ENCODE results near the gene CEACAM16.
A peak's percentile ranks its signal among the peaks of the same experiment; 100 is the strongest.

CEACAM16 gene

DNA sequence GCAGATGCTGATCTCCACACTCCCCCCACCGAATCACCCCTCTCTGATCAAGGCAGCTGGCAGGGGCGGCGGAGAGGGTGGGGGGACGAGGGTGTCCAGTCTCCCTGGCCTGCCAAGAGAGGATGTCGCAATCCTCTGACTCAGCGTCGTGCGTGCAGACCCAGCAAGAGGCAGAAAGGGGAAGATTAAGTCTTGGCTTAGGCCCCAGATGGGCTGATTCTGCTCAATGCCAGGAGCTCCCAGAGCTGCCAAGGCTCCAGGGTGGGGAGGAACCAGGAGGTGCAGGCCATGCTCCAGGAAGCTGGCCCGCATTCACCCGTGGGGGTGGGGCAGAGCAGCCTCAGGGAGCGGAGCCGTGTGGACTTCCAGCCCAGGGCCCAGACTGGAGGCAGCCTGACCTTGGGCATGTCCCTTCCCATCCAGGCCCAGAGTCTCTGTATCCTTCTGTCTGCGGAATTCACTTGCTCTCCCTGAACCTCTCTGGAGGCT, 42.9 kb downstream of the CEACAM16 start:
- TF ChIP-seq TAF1 (IDR thresholded peaks at IDR 0.05; ENCODE audit: borderline replicate concordance, insufficient read depth, low read length) (no peak), POLR2AphosphoS5 (IDR thresholded peaks at IDR 0.05; ENCODE audit: low read depth, low read length) (peak; percentile 23; the same call in 1 of the 2 replicates), FOXP2 (optimal IDR thresholded peaks at IDR 0.05; ENCODE audit: borderline replicate concordance, extremely low read depth, extremely low read length, insufficient read depth) (peak; percentile 37)
- TF ChIP-seq, protein P1, sequence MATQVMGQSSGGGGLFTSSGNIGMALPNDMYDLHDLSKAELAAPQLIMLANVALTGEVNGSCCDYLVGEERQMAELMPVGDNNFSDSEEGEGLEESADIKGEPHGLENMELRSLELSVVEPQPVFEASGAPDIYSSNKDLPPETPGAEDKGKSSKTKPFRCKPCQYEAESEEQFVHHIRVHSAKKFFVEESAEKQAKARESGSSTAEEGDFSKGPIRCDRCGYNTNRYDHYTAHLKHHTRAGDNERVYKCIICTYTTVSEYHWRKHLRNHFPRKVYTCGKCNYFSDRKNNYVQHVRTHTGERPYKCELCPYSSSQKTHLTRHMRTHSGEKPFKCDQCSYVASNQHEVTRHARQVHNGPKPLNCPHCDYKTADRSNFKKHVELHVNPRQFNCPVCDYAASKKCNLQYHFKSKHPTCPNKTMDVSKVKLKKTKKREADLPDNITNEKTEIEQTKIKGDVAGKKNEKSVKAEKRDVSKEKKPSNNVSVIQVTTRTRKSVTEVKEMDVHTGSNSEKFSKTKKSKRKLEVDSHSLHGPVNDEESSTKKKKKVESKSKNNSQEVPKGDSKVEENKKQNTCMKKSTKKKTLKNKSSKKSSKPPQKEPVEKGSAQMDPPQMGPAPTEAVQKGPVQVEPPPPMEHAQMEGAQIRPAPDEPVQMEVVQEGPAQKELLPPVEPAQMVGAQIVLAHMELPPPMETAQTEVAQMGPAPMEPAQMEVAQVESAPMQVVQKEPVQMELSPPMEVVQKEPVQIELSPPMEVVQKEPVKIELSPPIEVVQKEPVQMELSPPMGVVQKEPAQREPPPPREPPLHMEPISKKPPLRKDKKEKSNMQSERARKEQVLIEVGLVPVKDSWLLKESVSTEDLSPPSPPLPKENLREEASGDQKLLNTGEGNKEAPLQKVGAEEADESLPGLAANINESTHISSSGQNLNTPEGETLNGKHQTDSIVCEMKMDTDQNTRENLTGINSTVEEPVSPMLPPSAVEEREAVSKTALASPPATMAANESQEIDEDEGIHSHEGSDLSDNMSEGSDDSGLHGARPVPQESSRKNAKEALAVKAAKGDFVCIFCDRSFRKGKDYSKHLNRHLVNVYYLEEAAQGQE (IDR thresholded peaks at IDR 0.05; ENCODE audit: insufficient read depth in 1 of 2, low read depth in 2 of 2, low read length in 2 of 2) = no peak

DNA sequence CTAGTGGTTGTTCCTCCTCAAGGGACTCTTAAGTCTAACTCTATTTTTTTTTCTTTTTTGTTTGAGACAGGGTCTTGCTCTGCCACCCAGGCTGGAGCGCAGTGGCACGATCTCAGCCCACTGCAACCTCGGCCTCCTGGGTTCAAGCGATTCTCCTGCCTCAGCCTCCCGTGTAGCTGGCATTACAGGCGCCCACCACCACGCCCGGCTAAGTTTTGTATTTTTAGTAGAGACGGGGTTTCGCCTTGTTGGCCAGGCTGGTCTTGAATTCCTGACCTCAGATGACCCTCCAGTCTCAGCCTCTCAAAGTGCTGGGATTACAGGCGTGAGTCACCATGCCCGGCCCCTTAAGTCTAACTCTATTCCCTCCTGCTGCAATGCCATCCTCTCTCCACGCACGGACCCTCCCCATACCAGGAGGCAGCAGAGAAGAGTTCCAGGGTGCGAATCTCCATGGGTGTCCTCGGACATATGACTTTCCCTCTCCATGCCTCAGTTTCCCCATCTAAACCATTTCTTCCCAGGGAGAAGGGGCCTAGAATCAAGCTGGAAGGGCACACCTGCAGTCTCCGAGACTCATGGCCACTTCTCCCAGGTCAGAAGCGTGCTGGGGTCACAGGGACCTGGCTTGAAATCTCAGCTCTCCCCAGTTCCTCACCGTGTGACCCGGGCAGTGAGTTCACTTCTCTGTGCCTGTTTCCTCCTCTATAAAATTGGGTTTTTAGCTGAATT, 43.5 kb downstream of the CEACAM16 start:
- TF ChIP-seq TAF1 (IDR thresholded peaks at IDR 0.05; ENCODE audit: borderline replicate concordance, insufficient read depth, low read length) (no peak), POLR2AphosphoS5 (IDR thresholded peaks at IDR 0.05; ENCODE audit: low read depth, low read length) (no peak), SIN3A (IDR thresholded peaks at IDR 0.05; ENCODE audit: borderline replicate concordance, insufficient read depth, low read length) (no peak), FOXP2 (optimal IDR thresholded peaks at IDR 0.05; ENCODE audit: borderline replicate concordance, extremely low read depth, extremely low read length, insufficient read depth) (no peak)
- TF ChIP-seq, protein P1 (IDR thresholded peaks at IDR 0.05; ENCODE audit: insufficient read depth in 1 of 2, low read depth in 2 of 2, low read length in 2 of 2) = no peak

DNA sequence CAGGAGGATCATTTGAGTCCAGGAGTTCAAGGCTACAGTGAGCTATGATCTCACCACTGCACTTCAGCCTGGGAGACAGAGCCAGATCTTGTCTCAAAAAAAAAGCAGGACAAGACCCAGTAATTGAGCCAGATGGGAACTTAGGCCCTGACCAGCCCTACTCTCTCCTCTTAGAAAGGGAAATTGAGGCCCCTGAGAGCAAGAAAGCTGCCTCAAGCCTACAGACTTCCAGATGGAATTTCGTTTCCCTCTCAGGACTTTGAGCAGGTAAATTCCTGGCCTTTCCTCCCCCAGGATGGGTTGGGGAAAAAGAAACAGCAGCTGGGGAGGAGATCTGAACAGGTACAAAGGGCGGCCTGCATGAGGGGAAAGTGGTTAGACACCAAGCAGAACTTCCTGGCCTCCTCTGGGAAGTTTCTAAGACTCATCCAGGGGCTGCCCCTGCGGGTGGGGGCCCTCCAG, 46.0 kb downstream of the CEACAM16 start:
- no peak for TF ChIP-seq TAF1 (IDR thresholded peaks at IDR 0.05; ENCODE audit: borderline replicate concordance, insufficient read depth, low read length)
- TF ChIP-seq SIN3A (IDR thresholded peaks at IDR 0.05; ENCODE audit: borderline replicate concordance, insufficient read depth, low read length) = peak; percentile 44; the same call in 1 of the 2 replicates

DNA sequence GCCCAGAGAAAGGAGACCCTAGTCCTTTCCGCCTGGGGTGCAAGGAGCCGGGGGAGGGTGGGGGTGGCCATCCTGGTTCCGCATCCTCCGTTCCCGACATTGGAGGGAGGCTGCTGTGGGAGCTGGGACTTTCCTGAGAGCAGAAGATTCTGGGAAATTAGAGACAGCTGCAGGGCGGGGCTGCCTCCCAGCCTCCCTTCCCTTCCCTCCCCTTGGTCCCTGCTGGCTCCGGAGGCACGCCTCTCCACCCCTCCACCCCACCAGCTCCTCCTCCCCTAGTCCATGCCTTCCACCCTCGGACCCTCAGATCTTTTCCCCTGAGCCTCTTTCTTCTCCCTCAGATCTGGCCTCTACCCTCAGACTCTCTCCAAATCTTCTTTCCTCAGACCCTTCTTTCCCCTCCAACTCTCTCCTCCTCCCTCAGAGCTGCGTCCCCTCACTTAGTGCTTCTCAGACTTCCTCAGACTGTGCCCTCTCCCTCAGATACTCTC, 46.4 kb downstream of the CEACAM16 start:
- TF ChIP-seq FOXP2 (optimal IDR thresholded peaks at IDR 0.05; ENCODE audit: borderline replicate concordance, extremely low read depth, extremely low read length, insufficient read depth) (no peak), TAF1 (IDR thresholded peaks at IDR 0.05; ENCODE audit: borderline replicate concordance, insufficient read depth, low read length) (no peak), SIN3A (IDR thresholded peaks at IDR 0.05; ENCODE audit: borderline replicate concordance, insufficient read depth, low read length) (no peak), POLR2AphosphoS5 (IDR thresholded peaks at IDR 0.05; ENCODE audit: low read depth, low read length) (peak; percentile 69; the same call in 1 of the 2 replicates)
- TF ChIP-seq, protein P1 (IDR thresholded peaks at IDR 0.05; ENCODE audit: insufficient read depth in 1 of 2, low read depth in 2 of 2, low read length in 2 of 2) = 0 out of 4 replicates have a peak, but pooled peaks of 1 of the 2 experiments have one; percentile 5

DNA sequence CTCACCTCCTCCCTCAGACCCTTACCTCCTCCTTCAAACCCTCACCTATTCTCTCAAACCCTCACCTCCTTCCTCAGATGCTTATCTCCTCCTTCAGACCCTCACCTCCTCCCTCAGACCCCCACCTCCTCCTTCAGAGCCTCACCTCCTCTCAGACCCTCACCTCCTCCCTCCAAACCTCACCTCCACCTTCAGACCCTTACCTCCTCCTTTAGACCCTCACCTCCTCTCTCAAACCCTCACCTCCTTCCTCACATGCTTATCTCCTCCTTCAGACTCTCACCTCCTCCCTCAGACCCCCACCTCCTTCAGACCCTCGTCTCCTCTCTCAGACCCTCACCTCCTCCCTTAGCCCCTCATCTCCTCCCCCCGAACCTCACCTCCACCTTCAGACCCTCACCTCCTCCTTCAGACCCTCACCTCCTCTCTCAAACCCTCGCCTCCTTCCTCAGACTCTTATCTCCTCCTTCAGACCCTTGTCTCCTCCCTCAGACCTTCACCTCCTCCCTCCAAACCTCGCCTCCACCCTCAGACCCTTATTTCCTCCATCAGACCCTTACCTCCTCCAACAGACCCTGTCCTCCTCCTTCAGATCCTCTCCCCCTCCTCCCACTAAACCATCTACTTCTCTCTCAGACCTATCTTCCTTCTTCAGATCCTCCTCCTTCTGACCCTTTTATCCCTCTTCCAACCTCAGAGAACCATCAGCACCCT, 47.1 kb downstream of the CEACAM16 start:
- no peak for TF ChIP-seq POLR2AphosphoS5 (IDR thresholded peaks at IDR 0.05; ENCODE audit: low read depth, low read length)
- TF ChIP-seq, protein P1 (IDR thresholded peaks at IDR 0.05; ENCODE audit: insufficient read depth in 1 of 2, low read depth in 2 of 2, low read length in 2 of 2) = no peak
- no peak for TF ChIP-seq TAF1 (IDR thresholded peaks at IDR 0.05; ENCODE audit: borderline replicate concordance, insufficient read depth, low read length)
- no peak for TF ChIP-seq SIN3A (IDR thresholded peaks at IDR 0.05; ENCODE audit: borderline replicate concordance, insufficient read depth, low read length)
- no peak for TF ChIP-seq FOXP2 (optimal IDR thresholded peaks at IDR 0.05; ENCODE audit: borderline replicate concordance, extremely low read depth, extremely low read length, insufficient read depth)

Data from PFSK-1 (cell line).